Spleen (tissue), 7 donors: ENCODE results near the gene GGTLC2.
"Not testable (repeated sequence)": the region's sequence is repeated elsewhere in the genome, so short reads cannot be mapped to it uniquely, and the experiment has no call there.

Source experiments
- POLR2A ChIP-seq, 3 donors: fragments of 450-650 bp; IDR thresholded peaks; one replicate each; pipeline ENCODE4 v1.5.1; 2017; ENCODE audit warnings: antibody characterized with exemption in 3 of 3, mild to moderate bottlenecking in 1 of 3
- POLR2AphosphoS5 ChIP-seq, 3 donors: sonication (generic); formaldehyde crosslinking; IDR thresholded peaks; one replicate each; pipeline ENCODE4 v1.5.1; 2017; ENCODE audit warnings: antibody characterized with exemption in 3 of 3
- TF ChIP-seq, protein P1 (sequence below), 11 experiments: fragments of 200-600 bp in 7 of 11; fragments of 450-650 bp in 4 of 11; sonication (generic) in 4 of 11; IDR thresholded peaks in 8 of 11; conservative IDR thresholded peaks in 3 of 11; 1 replicate in 7 of 11; 2 replicates in 4 of 11; pipeline versions ENCODE4 v1.4.0 to v1.8.0; 2016 to 2021; ENCODE audit warnings: antibody characterized with exemption in 11 of 11, inconsistent platforms in 4 of 11, mild to moderate bottlenecking in 1 of 11
- donor health status: DM: no; HTN: no; CAD: no; lungs with moderate emphysema.
- donor health status: DM: no; HTN: no; CAD: no.
- donor health status: DM: no; HTN: no; CAD: no.

DNA sequence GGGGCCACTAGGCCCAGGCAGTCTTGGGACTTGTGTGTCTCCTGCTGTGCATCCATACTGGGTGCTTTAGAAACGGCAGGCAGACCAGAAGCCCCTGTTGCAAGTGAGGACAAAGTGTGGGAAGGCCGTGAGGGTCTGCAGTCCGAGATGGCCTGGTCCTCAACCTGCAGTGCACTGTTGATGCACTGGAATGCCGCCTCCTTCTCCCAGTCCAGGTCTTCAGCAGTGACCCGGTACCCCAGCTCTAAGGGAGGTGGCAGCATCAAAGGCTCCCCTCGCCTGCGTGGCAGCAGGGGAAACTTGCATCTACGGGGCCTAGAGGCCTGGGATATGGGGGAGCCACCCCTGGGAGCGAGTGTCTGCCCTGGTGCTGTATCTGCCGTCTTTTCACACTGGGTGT, 2.2 kb upstream of the GGTLC2 start:
- TF ChIP-seq, protein P1, sequence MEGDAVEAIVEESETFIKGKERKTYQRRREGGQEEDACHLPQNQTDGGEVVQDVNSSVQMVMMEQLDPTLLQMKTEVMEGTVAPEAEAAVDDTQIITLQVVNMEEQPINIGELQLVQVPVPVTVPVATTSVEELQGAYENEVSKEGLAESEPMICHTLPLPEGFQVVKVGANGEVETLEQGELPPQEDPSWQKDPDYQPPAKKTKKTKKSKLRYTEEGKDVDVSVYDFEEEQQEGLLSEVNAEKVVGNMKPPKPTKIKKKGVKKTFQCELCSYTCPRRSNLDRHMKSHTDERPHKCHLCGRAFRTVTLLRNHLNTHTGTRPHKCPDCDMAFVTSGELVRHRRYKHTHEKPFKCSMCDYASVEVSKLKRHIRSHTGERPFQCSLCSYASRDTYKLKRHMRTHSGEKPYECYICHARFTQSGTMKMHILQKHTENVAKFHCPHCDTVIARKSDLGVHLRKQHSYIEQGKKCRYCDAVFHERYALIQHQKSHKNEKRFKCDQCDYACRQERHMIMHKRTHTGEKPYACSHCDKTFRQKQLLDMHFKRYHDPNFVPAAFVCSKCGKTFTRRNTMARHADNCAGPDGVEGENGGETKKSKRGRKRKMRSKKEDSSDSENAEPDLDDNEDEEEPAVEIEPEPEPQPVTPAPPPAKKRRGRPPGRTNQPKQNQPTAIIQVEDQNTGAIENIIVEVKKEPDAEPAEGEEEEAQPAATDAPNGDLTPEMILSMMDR (IDR thresholded peaks at IDR 0.05 in 8 of 11, conservative IDR thresholded peaks at IDR 0.05 in 3 of 11): not testable (repeated sequence)
- not testable (repeated sequence) for TF ChIP-seq POLR2A, POLR2AphosphoS5 (IDR thresholded peaks at IDR 0.05)
